Bronchial epithelial cell (primary cell): ENCODE results near the gene SLC4A3. TPM values are rescaled to one million over a fixed set of nuclear protein-coding genes. Genes with fewer than 3 reads are reported as not detected.

Source experiments
- DNase-seq: peaks from one replicate; pipeline ENCODE4 v3.0.0-alpha.2; 2010; ENCODE audit warnings: low read depth
- FAIRE-seq: peaks from 2 replicates; lab custom pipeline; 2011; peaks lifted over from hg19 to GRCh38; lab: Jason Lieb, UNC
- H3K27me3 ChIP-seq: 2 replicates; pipeline ENCODE4 v1.5.1; 2011; ENCODE audit warnings: low read length; ENCODE audit not compliant: control insufficient read depth, insufficient read depth
- H3K36me3 ChIP-seq: 2 replicates; pipeline ENCODE4 v1.5.1; 2011; ENCODE audit warnings: low read length; ENCODE audit not compliant: control insufficient read depth, insufficient read depth
- H3K4me3 ChIP-seq: 2 replicates; pipeline ENCODE4 v1.5.1; 2011; ENCODE audit warnings: mild to moderate bottlenecking, low read depth, low read length, control low read depth
- CTCF ChIP-seq: IDR thresholded peaks from 2 replicates; pipeline ENCODE4 v1.5.1; 2011; ENCODE audit warnings: mild to moderate bottlenecking, moderate library complexity, low read length, control low read depth, inconsistent platforms; ENCODE audit not compliant: insufficient read depth, severe bottlenecking
- total RNA-seq: library from RNA; depleted of rRNA; stranded (reverse); fragments of >200 nt; gene quantifications from 2 replicates; pipeline ENCODE4 v1.2.1, GENCODE V29; 2014

SLC4A3 gene
- total RNA-seq, 1 donor from 2014 or later = 1.6 TPM

DNA sequence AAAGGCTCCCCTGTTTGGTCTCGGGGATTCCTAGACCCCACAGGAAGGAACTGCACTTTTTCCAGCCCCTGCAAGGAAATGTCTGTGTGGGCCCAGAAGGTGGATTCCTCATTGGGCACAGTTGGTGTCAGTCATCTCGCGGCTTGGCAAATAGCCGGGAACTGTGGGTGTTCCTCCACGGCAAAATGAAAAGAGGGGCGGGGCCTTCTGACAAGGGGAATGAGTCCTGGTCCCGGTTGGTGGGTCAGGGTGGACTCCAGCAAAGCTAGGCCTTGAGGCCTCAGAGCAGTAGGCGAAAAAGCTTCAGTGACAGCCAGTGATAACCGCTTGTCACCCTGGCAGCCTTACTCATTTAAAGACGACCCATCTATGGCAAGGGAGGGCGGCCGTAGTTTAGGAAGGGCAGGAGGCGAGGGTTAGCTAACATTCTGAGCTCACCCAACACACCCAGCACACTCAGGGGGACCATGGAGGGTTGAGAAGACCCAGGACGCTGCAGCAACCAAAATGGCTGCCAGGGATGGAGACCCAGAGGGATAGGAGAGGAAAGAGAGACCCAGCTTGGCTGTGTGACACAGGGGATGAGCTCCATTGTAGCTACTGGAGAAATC lies 16.5 kb downstream of the SLC4A3 start:
- FAIRE-seq (no peak), DNase-seq (no peak)
- H3K36me3 ChIP-seq = no peaks in the 10 kb centered on the region
- no peak overlapping the region for H3K4me3 ChIP-seq
- no peak for TF ChIP-seq CTCF
- H3K27me3 ChIP-seq = no peaks in the 10 kb centered on the region

GRCh38 chr2:219644801-219645480 lies 17.5 kb downstream of the SLC4A3 start:
- no peak overlapping the region for H3K4me3 ChIP-seq
- no peaks in the 10 kb centered on the region for H3K27me3 ChIP-seq
- DNase-seq (no peak), FAIRE-seq (no peak)
- no peak for TF ChIP-seq CTCF
- no peaks in the 10 kb centered on the region for H3K36me3 ChIP-seq

GRCh38 chr2:219645631-219646527 lies 18.4 kb downstream of the SLC4A3 start:
- no peak for TF ChIP-seq CTCF
- Histone ChIP-seq H3K27me3 (no peaks in the 10 kb centered on the region), H3K36me3 (no peaks in the 10 kb centered on the region), H3K4me3 (no peak overlapping the region)
- DNase-seq (peak; percentile 74), FAIRE-seq (no peak)

- no peak for TF ChIP-seq CTCF
- H3K4me3 ChIP-seq = no peak overlapping the region
- no peaks in the 10 kb centered on the region for H3K36me3 ChIP-seq
- FAIRE-seq = no peak
- no peaks in the 10 kb centered on the region for H3K27me3 ChIP-seq
- no peak for DNase-seq
These were observed 20.7 kb downstream of the SLC4A3 start for GRCh38 chr2:219648176-219648575.

DNA sequence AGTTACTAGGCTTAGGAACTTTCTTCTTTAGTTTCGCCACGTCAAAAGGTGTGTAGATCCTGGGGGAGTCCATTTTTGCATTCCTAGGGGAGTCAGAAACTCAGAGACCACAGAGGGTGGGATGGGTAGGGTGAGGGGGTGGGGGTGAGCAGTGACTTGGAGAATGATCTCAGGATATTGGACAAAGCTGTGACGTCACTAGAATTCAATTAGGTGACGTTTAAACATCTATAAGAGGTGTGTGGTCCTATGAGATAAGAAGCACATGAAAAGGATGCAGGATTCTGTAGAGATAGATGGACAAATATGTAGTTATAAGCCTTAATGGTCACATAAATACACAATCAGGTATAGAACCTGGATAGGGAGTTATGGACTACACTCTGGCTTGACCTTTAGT lies 21.5 kb downstream of the SLC4A3 start:
- DNase-seq = no peak
- no peaks in the 10 kb centered on the region for H3K36me3 ChIP-seq
- no peak for FAIRE-seq
- H3K4me3 ChIP-seq = no peak overlapping the region
- TF ChIP-seq CTCF = no peak
- no peaks in the 10 kb centered on the region for H3K27me3 ChIP-seq
